ENCODE data around the gene EMILIN3. TPM values are rescaled to one million over a fixed set of nuclear protein-coding genes. Genes with fewer than 3 reads are reported as not detected.

EMILIN3 gene
- total RNA-seq, 5 donors from 2014 or later (not counting 1 experiment from before 2014, with no cell fraction given) = not detected

- Mint-ChIP-seq H3K36me3 (no peaks in the 10 kb centered on the region), H3K9me3 (no peaks in the 10 kb centered on the region), H3K4me3 (no peak overlapping the region), H3K4me1 (no peaks in the 10 kb centered on the region), H3K27me3 (no peaks in the 10 kb centered on the region), H3K27ac (no peak overlapping the region)
- Histone ChIP-seq H3K36me3 (ENCODE audit: control insufficient read depth in 2 of 2, extremely low read depth in 1 of 2, insufficient read depth in 1 of 2, low read length in 1 of 2) (no peaks in the 10 kb centered on the region), H3K27ac (ENCODE audit: low read length) (no peak overlapping the region), H3K9me3 (no peaks in the 10 kb centered on the region), H3K27me3 (replicated peaks in 1 of 2; ENCODE audit: control insufficient read depth in 2 of 2, extremely low read depth in 1 of 2, insufficient read depth in 2 of 2, low read length in 1 of 2) (no peaks in the 10 kb centered on the region), H3K4me1 (ENCODE audit: control insufficient read depth in 1 of 2, extremely low read depth in 1 of 2, insufficient read depth in 2 of 2, low read length in 2 of 2) (no peaks in the 10 kb centered on the region), H3K4me3 (ENCODE audit: control insufficient read depth in 1 of 2, extremely low read depth in 1 of 2, low read length in 1 of 2) (no peak overlapping the region)
- POLR2A ChIA-PET = no interaction called here
- CTCF ChIA-PET = interaction anchor here in 1 of 2 donors (0.6 kb wide), 1 partner anchor 169 kb away, joined by 6 read pairs; no protein-coding TSS in a partner anchor
- DNase-seq = no peak
- 86% methylated on average over 8 of the region's 11 CpGs for WGBS (ENCODE audit: insufficient coverage)
- ATAC-seq (replicated peaks in 1 of 4) = peak in 1 of 4 experiments; percentile 16
Observed at GRCh38 chr20:41357424-41358163, 9.0 kb downstream of the EMILIN3 start.

GRCh38 chr20:41356951-41357350 is 9.7 kb downstream of the EMILIN3 start:
- Histone ChIP-seq H3K4me3 (ENCODE audit: control insufficient read depth in 1 of 2, extremely low read depth in 1 of 2, low read length in 1 of 2) (no peak overlapping the region), H3K27ac (ENCODE audit: low read length) (no peak overlapping the region), H3K4me1 (ENCODE audit: control insufficient read depth in 1 of 2, extremely low read depth in 1 of 2, insufficient read depth in 2 of 2, low read length in 2 of 2) (no peaks in the 10 kb centered on the region), H3K36me3 (ENCODE audit: control insufficient read depth in 2 of 2, extremely low read depth in 1 of 2, insufficient read depth in 1 of 2, low read length in 1 of 2) (no peaks in the 10 kb centered on the region), H3K9me3 (no peaks in the 10 kb centered on the region), H3K27me3 (replicated peaks in 1 of 2; ENCODE audit: control insufficient read depth in 2 of 2, extremely low read depth in 1 of 2, insufficient read depth in 2 of 2, low read length in 1 of 2) (no peaks in the 10 kb centered on the region)
- CTCF ChIA-PET = no interaction called here
- ATAC-seq (replicated peaks in 1 of 4) (no peak), DNase-seq (no peak)
- no peak overlapping the region for H3K27ac Mint-ChIP-seq
- no peaks in the 10 kb centered on the region for H3K4me1 Mint-ChIP-seq
- 87% methylated on average over 9 of the region's 13 CpGs for WGBS (ENCODE audit: insufficient coverage)
- H3K9me3 Mint-ChIP-seq = no peaks in the 10 kb centered on the region
- no peak overlapping the region for H3K4me3 Mint-ChIP-seq
- H3K36me3 Mint-ChIP-seq = no peaks in the 10 kb centered on the region
- no peaks in the 10 kb centered on the region for H3K27me3 Mint-ChIP-seq
- POLR2A ChIA-PET = no interaction called here

- peaks cover 0 to 2% of the 10 kb centered on the region in 2 experiments for H3K27me3 ChIP-seq (replicated peaks in 1 of 2; ENCODE audit: control insufficient read depth in 2 of 2, extremely low read depth in 1 of 2, insufficient read depth in 2 of 2, low read length in 1 of 2)
- Mint-ChIP-seq H3K4me3 (no peak overlapping the region), H3K27ac (no peak overlapping the region), H3K4me1 (no peaks in the 10 kb centered on the region), H3K9me3 (no peaks in the 10 kb centered on the region), H3K36me3 (no peaks in the 10 kb centered on the region), H3K27me3 (peaks cover 0 to under 1% of the 10 kb centered on the region in 2 donors)
- no peaks in the 10 kb centered on the region for H3K9me3 ChIP-seq
- H3K27ac ChIP-seq (ENCODE audit: low read length) = no peak overlapping the region
- ChIA-PET CTCF (interaction anchor here in 1 of 2 donors (0.6 kb wide), 1 partner anchor 378 kb away, joined by 3 read pairs; no protein-coding TSS in a partner anchor), POLR2A (no interaction called here)
- H3K36me3 ChIP-seq (ENCODE audit: control insufficient read depth in 2 of 2, extremely low read depth in 1 of 2, insufficient read depth in 1 of 2, low read length in 1 of 2) = no peaks in the 10 kb centered on the region
- ATAC-seq (replicated peaks in 1 of 4) (no peak), DNase-seq (no peak)
- H3K4me3 ChIP-seq (ENCODE audit: control insufficient read depth in 1 of 2, extremely low read depth in 1 of 2, low read length in 1 of 2) = no peak overlapping the region
- H3K4me1 ChIP-seq (ENCODE audit: control insufficient read depth in 1 of 2, extremely low read depth in 1 of 2, insufficient read depth in 2 of 2, low read length in 2 of 2) = no peaks in the 10 kb centered on the region
- WGBS (ENCODE audit: insufficient coverage) = 86% methylated on average over 1 of the region's 7 CpGs
Observed at GRCh38 chr20:41355598-41356203, 10.9 kb downstream of the EMILIN3 start.

- Mint-ChIP-seq H3K27me3 (peaks cover 0 to 4% of the 10 kb centered on the region in 2 donors), H3K27ac (no peak overlapping the region), H3K4me3 (no peak overlapping the region), H3K9me3 (no peaks in the 10 kb centered on the region), H3K4me1 (no peaks in the 10 kb centered on the region), H3K36me3 (no peaks in the 10 kb centered on the region)
- ChIA-PET CTCF (no interaction called here), POLR2A (no interaction called here)
- Histone ChIP-seq H3K36me3 (ENCODE audit: control insufficient read depth in 2 of 2, extremely low read depth in 1 of 2, insufficient read depth in 1 of 2, low read length in 1 of 2) (no peaks in the 10 kb centered on the region), H3K9me3 (no peaks in the 10 kb centered on the region), H3K4me1 (ENCODE audit: control insufficient read depth in 1 of 2, extremely low read depth in 1 of 2, insufficient read depth in 2 of 2, low read length in 2 of 2) (no peaks in the 10 kb centered on the region), H3K27me3 (replicated peaks in 1 of 2; ENCODE audit: control insufficient read depth in 2 of 2, extremely low read depth in 1 of 2, insufficient read depth in 2 of 2, low read length in 1 of 2) (peaks cover 0 to 6% of the 10 kb centered on the region in 2 experiments), H3K27ac (ENCODE audit: low read length) (no peak overlapping the region), H3K4me3 (ENCODE audit: control insufficient read depth in 1 of 2, extremely low read depth in 1 of 2, low read length in 1 of 2) (no peak overlapping the region)
- no peak for ATAC-seq (replicated peaks in 1 of 4)
- no peak for DNase-seq
- WGBS (ENCODE audit: insufficient coverage) = 100% methylated on average over 1 of the region's 3 CpGs
Observed at GRCh38 chr20:41355192-41355591, 11.4 kb downstream of the EMILIN3 start.

DNA sequence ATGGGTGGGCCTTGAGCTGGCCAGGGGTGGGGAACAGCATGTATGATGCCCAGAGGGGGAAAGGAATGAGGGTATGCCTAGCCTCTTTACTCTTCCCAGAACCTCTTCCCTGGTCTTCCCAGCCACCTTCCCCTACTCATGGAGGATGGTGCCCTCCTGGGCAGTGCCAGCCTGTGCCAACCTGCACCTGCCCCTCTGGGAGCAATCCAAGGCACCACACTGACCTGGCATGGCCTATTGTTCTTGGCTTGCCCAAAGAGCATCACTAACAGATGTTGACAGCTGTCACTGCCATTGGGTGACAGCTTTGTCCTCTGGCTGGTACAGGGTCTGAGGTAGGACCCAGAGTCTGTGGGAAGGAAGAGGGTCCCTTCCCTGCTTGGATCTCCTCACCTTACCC is 13.1 kb downstream of the EMILIN3 start:
- Mint-ChIP-seq H3K4me1 (no peaks in the 10 kb centered on the region), H3K36me3 (no peaks in the 10 kb centered on the region), H3K27me3 (peaks cover 0 to 4% of the 10 kb centered on the region in 2 donors), H3K27ac (no peak overlapping the region), H3K4me3 (no peak overlapping the region), H3K9me3 (no peaks in the 10 kb centered on the region)
- no peak for DNase-seq
- CTCF ChIA-PET = no interaction called here
- no peak for ATAC-seq (replicated peaks in 1 of 4)
- H3K4me1 ChIP-seq (ENCODE audit: control insufficient read depth in 1 of 2, extremely low read depth in 1 of 2, insufficient read depth in 2 of 2, low read length in 2 of 2) = no peaks in the 10 kb centered on the region
- peaks cover 0 to 6% of the 10 kb centered on the region in 2 experiments for H3K27me3 ChIP-seq (replicated peaks in 1 of 2; ENCODE audit: control insufficient read depth in 2 of 2, extremely low read depth in 1 of 2, insufficient read depth in 2 of 2, low read length in 1 of 2)
- H3K27ac ChIP-seq (ENCODE audit: low read length) = no peak overlapping the region
- POLR2A ChIA-PET = interaction anchor here in 1 of 2 donors (0.6 kb wide), 1 partner anchor 25 kb away, joined by 4 read pairs; no protein-coding TSS in a partner anchor
- no peak overlapping the region for H3K4me3 ChIP-seq (ENCODE audit: control insufficient read depth in 1 of 2, extremely low read depth in 1 of 2, low read length in 1 of 2)
- no peaks in the 10 kb centered on the region for H3K36me3 ChIP-seq (ENCODE audit: control insufficient read depth in 2 of 2, extremely low read depth in 1 of 2, insufficient read depth in 1 of 2, low read length in 1 of 2)
- no peaks in the 10 kb centered on the region for H3K9me3 ChIP-seq

DNA sequence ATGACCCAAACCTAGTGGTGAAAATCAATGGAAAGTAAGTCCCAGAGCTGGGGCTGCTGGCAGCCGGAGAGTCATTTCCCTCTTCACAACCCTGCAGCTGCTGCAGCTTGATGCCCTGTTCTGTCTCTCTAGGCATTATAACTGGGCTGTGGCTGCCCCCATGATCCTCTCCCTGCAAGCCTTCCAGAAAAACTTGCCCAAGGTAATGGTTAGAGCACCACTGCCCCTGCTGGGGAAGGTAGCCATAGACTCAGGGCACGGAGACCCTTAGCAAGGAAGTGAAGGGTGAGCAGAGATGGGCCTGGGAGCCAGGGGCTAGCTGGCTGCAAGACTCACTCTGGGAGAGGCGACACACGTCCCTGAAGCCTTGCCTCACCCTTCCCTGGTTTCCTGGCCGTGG is 14.0 kb downstream of the EMILIN3 start:
- Mint-ChIP-seq H3K9me3 (no peaks in the 10 kb centered on the region), H3K4me3 (no peak overlapping the region), H3K4me1 (no peaks in the 10 kb centered on the region), H3K27ac (no peak overlapping the region), H3K36me3 (no peaks in the 10 kb centered on the region), H3K27me3 (peaks cover 0 to 4% of the 10 kb centered on the region in 2 donors)
- POLR2A ChIA-PET = no interaction called here
- DNase-seq (no peak), ATAC-seq (replicated peaks in 1 of 4) (no peak)
- H3K9me3 ChIP-seq = no peaks in the 10 kb centered on the region
- H3K27ac ChIP-seq (ENCODE audit: low read length) = no peak overlapping the region
- no peaks in the 10 kb centered on the region for H3K36me3 ChIP-seq (ENCODE audit: control insufficient read depth in 2 of 2, extremely low read depth in 1 of 2, insufficient read depth in 1 of 2, low read length in 1 of 2)
- H3K4me1 ChIP-seq (ENCODE audit: control insufficient read depth in 1 of 2, extremely low read depth in 1 of 2, insufficient read depth in 2 of 2, low read length in 2 of 2) = no peaks in the 10 kb centered on the region
- peaks cover 0 to 6% of the 10 kb centered on the region in 2 experiments for H3K27me3 ChIP-seq (replicated peaks in 1 of 2; ENCODE audit: control insufficient read depth in 2 of 2, extremely low read depth in 1 of 2, insufficient read depth in 2 of 2, low read length in 1 of 2)
- WGBS (ENCODE audit: insufficient coverage) = 94% methylated on average over 2 of the region's 5 CpGs
- H3K4me3 ChIP-seq (ENCODE audit: control insufficient read depth in 1 of 2, extremely low read depth in 1 of 2, low read length in 1 of 2) = no peak overlapping the region
- CTCF ChIA-PET = no interaction called here

Measured in T-cell (primary cell).